K562 (cell line): Measurements from ENCODE around the gene OPRD1. TPM values are rescaled to one million over a fixed set of nuclear protein-coding genes. Genes with fewer than 3 reads are reported as not detected.

Experiments
- ATAC-seq: fragments of 200-7000 bp; cut with Tn5 transposase; 3 replicates; pipeline ENCODE4 v1.9.1; 2020; ENCODE audit warnings: moderate library complexity
- BruUV-seq: library from RNA; stranded (reverse); fragments of 400-500 nt; replicated peaks from 2 replicates; lab custom pipeline; 2021; lab: Mats Ljungman, UMichigan
- CTCF ChIA-PET: fragments of 300-600 bp; formaldehyde crosslinking; extraction: SDS; loops from one replicate; lab custom pipeline; 2021; ENCODE audit warnings: low intra/inter-chr PET ratio; lab: Yijun Ruan, JAX
- POLR2A ChIA-PET: fragments of 300-600, 350-650 bp; sonication (Branson Sonifier 250); formaldehyde crosslinking; extraction: SDS; loops from one replicate; lab custom pipeline; 2021; ENCODE audit warnings: antibody characterized with exemption, inconsistent platforms; lab: Yijun Ruan, JAX
- DNase-seq, 4 experiments: peaks; one replicate each; pipeline versions ENCODE4 v3.0.0 to v3.0.0-alpha.2; 2011 to 2018; ENCODE audit warnings: low spot score in 3 of 4, mixed read lengths in 3 of 4; ENCODE audit errors: extremely low read depth in 1 of 4
- FAIRE-seq: peaks from 2 replicates; lab custom pipeline; 2011; peaks lifted over from hg19 to GRCh38; lab: Jason Lieb, UNC
- H2AFZ ChIP-seq: 2 replicates; pipeline ENCODE4 v1.6.0; 2011; ENCODE audit warnings: low read depth, low read length, control low read depth, inconsistent platforms
- H3K27ac ChIP-seq: fragments of 200-600 bp; 3 replicates; pipeline ENCODE4 v1.8.0; 2011; ENCODE audit warnings: low read depth, mild to moderate bottlenecking, control low read depth, inconsistent platforms, low read length, moderate library complexity, mixed read lengths; ENCODE audit errors: extremely low read depth
- H3K27me3 ChIP-seq, 2 experiments: fragments of 300-600 bp in 1 of 2; 2 replicates in 1 of 2; 3 replicates in 1 of 2; pipeline versions ENCODE4 v1.6.0 to v1.8.0; 2011; ENCODE audit warnings: inconsistent platforms in 2 of 2, low read length in 2 of 2, mild to moderate bottlenecking in 1 of 2, mixed read lengths in 1 of 2, moderate library complexity in 1 of 2; ENCODE audit not compliant: control insufficient read depth in 2 of 2, insufficient read depth in 2 of 2
- H3K36me3 ChIP-seq: fragments of 300-600 bp; 3 replicates; pipeline ENCODE4 v1.8.0; 2011; ENCODE audit warnings: mild to moderate bottlenecking, low read length, inconsistent platforms; ENCODE audit not compliant: control insufficient read depth, insufficient read depth
- H3K4me1 ChIP-seq, 2 experiments: fragments of 200-600 bp in 1 of 2; replicated peaks in 1 of 2; 2 replicates in 1 of 2; 3 replicates in 1 of 2; pipeline versions ENCODE4 v1.5.1 to v1.8.0; 2011; ENCODE audit warnings: inconsistent platforms in 2 of 2, low read length in 2 of 2, mild to moderate bottlenecking in 1 of 2, mixed read lengths in 1 of 2, moderate library complexity in 1 of 2; ENCODE audit not compliant: control insufficient read depth in 2 of 2, insufficient read depth in 2 of 2
- H3K4me2 ChIP-seq: 2 replicates; pipeline ENCODE4 v1.6.1; 2011; ENCODE audit warnings: low read length, control low read depth, inconsistent platforms, mixed read lengths; ENCODE audit not compliant: insufficient read depth
- H3K4me3 ChIP-seq: fragments of 200-600 bp; sonication (generic), shearing (Covaris generic); 2 replicates; pipeline ENCODE4 v1.5.1; 2016; ENCODE audit warnings: control low read depth, inconsistent platforms
- H3K79me2 ChIP-seq: fragments of 200-600 bp; 3 replicates; pipeline ENCODE4 v1.8.0; 2011; ENCODE audit warnings: low read length, inconsistent platforms; ENCODE audit not compliant: control insufficient read depth, insufficient read depth
- H3K9ac ChIP-seq, 2 experiments: 2 replicates each; pipeline versions ENCODE4 v1.6.0 to v1.6.1; 2011; ENCODE audit warnings: low read depth in 2 of 2, low read length in 2 of 2, control low read depth in 1 of 2, inconsistent platforms in 1 of 2, mild to moderate bottlenecking in 1 of 2, mixed read lengths in 1 of 2; ENCODE audit not compliant: insufficient read depth in 1 of 2
- H3K9me1 ChIP-seq: one replicate; pipeline ENCODE4 v1.6.0; 2011; ENCODE audit warnings: inconsistent platforms, mild to moderate bottlenecking, low read length, moderate library complexity; ENCODE audit not compliant: control insufficient read depth, insufficient read depth
- H3K9me3 ChIP-seq: replicated peaks from 2 replicates; pipeline ENCODE4 v1.5.1; 2011; ENCODE audit warnings: low read depth, low read length, inconsistent platforms; ENCODE audit not compliant: control insufficient read depth, insufficient read depth
- H4K20me1 ChIP-seq: replicated peaks from 2 replicates; pipeline ENCODE4 v1.6.1; 2011; ENCODE audit warnings: low read length, inconsistent platforms, mixed read lengths; ENCODE audit not compliant: control insufficient read depth, insufficient read depth
- CHD4 ChIP-seq: fragments of 200-600 bp; sonication (generic); IDR thresholded peaks from 3 replicates; pipeline ENCODE4 v1.6.1; 2012; ENCODE audit warnings: low read depth, mild to moderate bottlenecking, mixed read lengths, low read length, inconsistent platforms; ENCODE audit not compliant: insufficient read depth, insufficient replicate concordance, poor library complexity, severe bottlenecking
- CREM ChIP-seq: IDR thresholded peaks from 2 replicates; pipeline ENCODE4 v1.6.1; 2014; ENCODE audit warnings: antibody characterized with exemption, low read depth
- ELF1 ChIP-seq: fragments of 200-800 bp; sonication (Bioruptor generic); IDR thresholded peaks from 2 replicates; pipeline ENCODE4 v1.6.1; 2016; ENCODE audit warnings: missing genetic modification characterization, missing compliant biosample characterization
- SP1 ChIP-seq: sonication (generic); formaldehyde crosslinking; IDR thresholded peaks from 2 replicates; pipeline ENCODE4 v1.8.1; 2022; ENCODE audit warnings: mild to moderate bottlenecking, missing genetic modification reagents
- ZNF143 ChIP-seq: sonication (generic); formaldehyde crosslinking; IDR thresholded peaks from 2 replicates; pipeline ENCODE4 v1.9.0; 2022; ENCODE audit warnings: mild to moderate bottlenecking, missing genetic modification reagents
- ZNF224 ChIP-seq: sonication (generic); formaldehyde crosslinking; IDR thresholded peaks from 2 replicates; pipeline ENCODE4 v1.8.0; 2022; ENCODE audit warnings: mild to moderate bottlenecking, missing genetic modification reagents
- ZNF253 ChIP-seq: fragments of 250-450 bp; sonication (Bioruptor Pico); conservative IDR thresholded peaks from 2 replicates; pipeline ENCODE4 v1.6.1; 2021; ENCODE audit warnings: mild to moderate bottlenecking
- ZNF778 ChIP-seq: fragments of 450-650 bp; formaldehyde crosslinking; IDR thresholded peaks from 2 replicates; pipeline ENCODE4 v1.4.0; 2020; ENCODE audit warnings: mild to moderate bottlenecking, moderate library complexity
- ZNF785 ChIP-seq: fragments of 250-450 bp; sonication (Bioruptor Pico); IDR thresholded peaks from 2 replicates; pipeline ENCODE4 v1.4.0; 2020; ENCODE audit warnings: mild to moderate bottlenecking
- WGBS: fragments of 100-300 bp; shearing (Covaris generic); methylation state at CpG from one replicate; pipeline ENCODE4 v1.1.6; 2016; ENCODE audit warnings: low coverage, mixed read lengths; ENCODE audit not compliant: insufficient coverage; ENCODE audit errors: missing lambda C conversion rate; 5-methylcytosine and 5-hydroxymethylcytosine counted together
- in situ Hi-C: fragments of 300-500 bp; cut with MboI; formaldehyde crosslinking; loops from 4 replicates; pipeline ENCODE4 v1.15.0; 2018; ENCODE audit warnings: inconsistent platforms, mixed read lengths
- intact Hi-C: fragments of 100-400 bp; cut with micrococcal nuclease; formaldehyde crosslinking; loops from 2 replicates; pipeline ENCODE4 v1.14.2; 2022
- polyA plus RNA-seq, 8 experiments: library from polyadenylated mRNA; depleted of rRNA in 4 of 8; stranded (reverse) in 5 of 8; unstranded in 3 of 8; fragments of >200 nt; fragmentation: Nextera tagmentation in 2 of 8; fragmentation: Illumina TruSeq in 1 of 8; extraction: Ambion mirVana in 2 of 8; extraction: Trizol in 1 of 8; gene quantifications; 2 replicates each; pipeline versions ENCODE4 v1.2.1 to v1.2.3, GENCODE V29; 2011 to 2014; ENCODE audit warnings: inconsistent platforms in 1 of 8, missing spikeins in 1 of 8
- total RNA-seq, 7 experiments: library from RNA; depleted of rRNA in 6 of 7; stranded (reverse); fragments of >200 nt in 6 of 7; fragmentation: Illumina TruSeq in 2 of 7; extraction: Trizol in 2 of 7; gene quantifications; 2 replicates each; pipeline versions ENCODE4 v1.2.1 to v1.2.3, GENCODE V29; 2011 to 2021; ENCODE audit warnings: low replicate concordance in 1 of 7
- TF ChIP-seq, protein P1 (sequence below): sonication (generic); formaldehyde crosslinking; IDR thresholded peaks from 2 replicates; pipeline ENCODE4 v1.8.1; 2022; ENCODE audit warnings: missing genetic modification reagents
- TF ChIP-seq, protein P2 (sequence below): sonication (generic); formaldehyde crosslinking; IDR thresholded peaks from 2 replicates; pipeline ENCODE4 v1.9.0; 2022; ENCODE audit warnings: mild to moderate bottlenecking, missing genetic modification reagents
- TF ChIP-seq, protein P3 (sequence below), 3 experiments: fragments of 200-800 bp in 1 of 3; sonication (Bioruptor generic) in 1 of 3; sonication (generic) in 1 of 3; formaldehyde crosslinking in 1 of 3; IDR thresholded peaks; 2 replicates each; pipeline versions ENCODE4 v1.6.1 to v1.8.0; 2016 to 2022; ENCODE audit warnings: mild to moderate bottlenecking in 2 of 3, missing compliant biosample characterization in 2 of 3, missing genetic modification characterization in 2 of 3, missing genetic modification reagents in 1 of 3
- TF ChIP-seq, protein P4 (sequence below): fragments of 200-800 bp; sonication (Bioruptor generic); IDR thresholded peaks from 2 replicates; pipeline ENCODE4 v1.6.1; 2016; ENCODE audit warnings: missing genetic modification characterization, missing compliant biosample characterization

The OPRD1 gene
- total and polyA plus RNA-seq, 9 of the 15 experiments (the other 6 are each of a cell fraction or from before 2014, with no cell fraction given) = under 0.01 to 0.03 (median under 0.01) TPM; not detected in 6

DNA sequence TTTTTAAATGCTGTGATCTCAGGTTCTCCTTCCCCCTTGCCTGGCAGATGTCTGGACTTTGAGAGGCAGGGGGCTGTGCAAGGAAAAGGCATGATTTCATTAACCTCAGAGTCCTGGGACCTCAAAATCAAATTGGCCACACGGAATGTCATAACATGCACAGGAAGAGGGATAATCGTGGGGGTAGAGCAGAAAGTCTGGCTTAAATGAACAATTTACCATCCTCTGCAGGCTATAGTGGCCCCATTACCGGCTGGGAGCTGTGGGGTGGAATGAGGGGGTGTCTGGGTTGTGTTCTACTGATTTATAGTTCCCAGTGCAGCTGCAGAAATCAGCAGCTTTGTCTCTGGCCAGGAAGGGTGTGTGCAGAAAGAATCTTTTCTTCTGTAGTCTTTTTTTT is 10.8 kb downstream of the OPRD1 start:
- intact Hi-C loops (no loop called here), in situ Hi-C loops (no loop called here)
- Histone ChIP-seq H3K27ac (no peak overlapping the region), H3K4me2 (no peak overlapping the region), H3K9me1 (no peaks in the 10 kb centered on the region), H3K36me3 (no peaks in the 10 kb centered on the region), H3K27me3 (peaks cover 14 to 73% of the 10 kb centered on the region in 2 experiments), H3K79me2 (no peaks in the 10 kb centered on the region), H4K20me1 (0 out of 2 replicates have a peak, but pooled peaks cover 4% of the 10 kb centered on the region), H2AFZ (no peak overlapping the region), H3K4me1 (no peaks in the 10 kb centered on the region), H3K4me3 (no peak overlapping the region), H3K9ac (no peak overlapping the region), H3K9me3 (no peaks in the 10 kb centered on the region)
- 0% methylated on average over 3 of the region's 3 CpGs for WGBS
- no peak for DNase-seq
- no TSS peak for BruUV-seq
- FAIRE-seq = no peak
- CTCF ChIA-PET = interaction anchor here (0.6 kb wide), 1 partner anchor 201 kb away, joined by 6 read pairs; no protein-coding TSS in a partner anchor
- POLR2A ChIA-PET = interaction anchor here (0.5 to 0.7 kb wide), 3 partner anchors 8 to 291 kb away, joined by 3 to 5 read pairs (median 3); no protein-coding TSS in a partner anchor
- no peak for ATAC-seq
- TF ChIP-seq, protein P1, sequence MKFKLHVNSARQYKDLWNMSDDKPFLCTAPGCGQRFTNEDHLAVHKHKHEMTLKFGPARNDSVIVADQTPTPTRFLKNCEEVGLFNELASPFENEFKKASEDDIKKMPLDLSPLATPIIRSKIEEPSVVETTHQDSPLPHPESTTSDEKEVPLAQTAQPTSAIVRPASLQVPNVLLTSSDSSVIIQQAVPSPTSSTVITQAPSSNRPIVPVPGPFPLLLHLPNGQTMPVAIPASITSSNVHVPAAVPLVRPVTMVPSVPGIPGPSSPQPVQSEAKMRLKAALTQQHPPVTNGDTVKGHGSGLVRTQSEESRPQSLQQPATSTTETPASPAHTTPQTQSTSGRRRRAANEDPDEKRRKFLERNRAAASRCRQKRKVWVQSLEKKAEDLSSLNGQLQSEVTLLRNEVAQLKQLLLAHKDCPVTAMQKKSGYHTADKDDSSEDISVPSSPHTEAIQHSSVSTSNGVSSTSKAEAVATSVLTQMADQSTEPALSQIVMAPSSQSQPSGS (CRISPR knock-in tag) = no peak
- TF ChIP-seq ZNF778 (no peak), ZNF224 (CRISPR knock-in tag) (no peak), ZNF143 (CRISPR knock-in tag) (no peak), ELF1 (tag) (no peak), CREM (no peak), SP1 (CRISPR knock-in tag) (no peak), CHD4 (no peak), ZNF253 (CRISPR knock-in tag) (no peak), ZNF785 (CRISPR knock-in tag) (no peak)
- TF ChIP-seq, protein P2, sequence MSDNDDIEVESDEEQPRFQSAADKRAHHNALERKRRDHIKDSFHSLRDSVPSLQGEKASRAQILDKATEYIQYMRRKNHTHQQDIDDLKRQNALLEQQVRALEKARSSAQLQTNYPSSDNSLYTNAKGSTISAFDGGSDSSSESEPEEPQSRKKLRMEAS (CRISPR knock-in tag) = no peak
- TF ChIP-seq, protein P3, sequence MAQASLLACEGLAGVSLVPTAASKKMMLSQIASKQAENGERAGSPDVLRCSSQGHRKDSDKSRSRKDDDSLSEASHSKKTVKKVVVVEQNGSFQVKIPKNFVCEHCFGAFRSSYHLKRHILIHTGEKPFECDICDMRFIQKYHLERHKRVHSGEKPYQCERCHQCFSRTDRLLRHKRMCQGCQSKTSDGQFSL (CRISPR knock-in tag; IDR thresholded peaks at IDR 0.05) = no peak
- TF ChIP-seq, protein P3 (tag; IDR thresholded peaks at IDR 0.05) = no peak
- TF ChIP-seq, protein P4, sequence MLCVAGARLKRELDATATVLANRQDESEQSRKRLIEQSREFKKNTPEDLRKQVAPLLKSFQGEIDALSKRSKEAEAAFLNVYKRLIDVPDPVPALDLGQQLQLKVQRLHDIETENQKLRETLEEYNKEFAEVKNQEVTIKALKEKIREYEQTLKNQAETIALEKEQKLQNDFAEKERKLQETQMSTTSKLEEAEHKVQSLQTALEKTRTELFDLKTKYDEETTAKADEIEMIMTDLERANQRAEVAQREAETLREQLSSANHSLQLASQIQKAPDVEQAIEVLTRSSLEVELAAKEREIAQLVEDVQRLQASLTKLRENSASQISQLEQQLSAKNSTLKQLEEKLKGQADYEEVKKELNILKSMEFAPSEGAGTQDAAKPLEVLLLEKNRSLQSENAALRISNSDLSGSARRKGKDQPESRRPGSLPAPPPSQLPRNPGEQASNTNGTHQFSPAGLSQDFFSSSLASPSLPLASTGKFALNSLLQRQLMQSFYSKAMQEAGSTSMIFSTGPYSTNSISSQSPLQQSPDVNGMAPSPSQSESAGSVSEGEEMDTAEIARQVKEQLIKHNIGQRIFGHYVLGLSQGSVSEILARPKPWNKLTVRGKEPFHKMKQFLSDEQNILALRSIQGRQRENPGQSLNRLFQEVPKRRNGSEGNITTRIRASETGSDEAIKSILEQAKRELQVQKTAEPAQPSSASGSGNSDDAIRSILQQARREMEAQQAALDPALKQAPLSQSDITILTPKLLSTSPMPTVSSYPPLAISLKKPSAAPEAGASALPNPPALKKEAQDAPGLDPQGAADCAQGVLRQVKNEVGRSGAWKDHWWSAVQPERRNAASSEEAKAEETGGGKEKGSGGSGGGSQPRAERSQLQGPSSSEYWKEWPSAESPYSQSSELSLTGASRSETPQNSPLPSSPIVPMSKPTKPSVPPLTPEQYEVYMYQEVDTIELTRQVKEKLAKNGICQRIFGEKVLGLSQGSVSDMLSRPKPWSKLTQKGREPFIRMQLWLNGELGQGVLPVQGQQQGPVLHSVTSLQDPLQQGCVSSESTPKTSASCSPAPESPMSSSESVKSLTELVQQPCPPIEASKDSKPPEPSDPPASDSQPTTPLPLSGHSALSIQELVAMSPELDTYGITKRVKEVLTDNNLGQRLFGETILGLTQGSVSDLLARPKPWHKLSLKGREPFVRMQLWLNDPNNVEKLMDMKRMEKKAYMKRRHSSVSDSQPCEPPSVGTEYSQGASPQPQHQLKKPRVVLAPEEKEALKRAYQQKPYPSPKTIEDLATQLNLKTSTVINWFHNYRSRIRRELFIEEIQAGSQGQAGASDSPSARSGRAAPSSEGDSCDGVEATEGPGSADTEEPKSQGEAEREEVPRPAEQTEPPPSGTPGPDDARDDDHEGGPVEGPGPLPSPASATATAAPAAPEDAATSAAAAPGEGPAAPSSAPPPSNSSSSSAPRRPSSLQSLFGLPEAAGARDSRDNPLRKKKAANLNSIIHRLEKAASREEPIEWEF (CRISPR knock-in tag) = no peak
